GM12891 (cell line): Measurements from ENCODE around the gene CCDC66.

Experiments used
- PAX5 ChIP-seq: IDR thresholded peaks from 2 replicates; pipeline ENCODE4 v1.6.1; 2011; ENCODE audit warnings: low read length, moderate library complexity, mild to moderate bottlenecking; ENCODE audit not compliant: insufficient read depth, severe bottlenecking
- POLR2A ChIP-seq: IDR thresholded peaks from 2 replicates; pipeline ENCODE4 v1.6.1; 2011; ENCODE audit warnings: low read depth, low read length, control low read depth
- POLR2AphosphoS5 ChIP-seq: IDR thresholded peaks from 2 replicates; pipeline ENCODE4 v1.6.1; 2011; ENCODE audit warnings: low read depth, low read length, control low read depth
- POU2F2 ChIP-seq: IDR thresholded peaks from 2 replicates; pipeline ENCODE4 v1.6.1; 2011; ENCODE audit warnings: low read depth, mild to moderate bottlenecking, control low read depth, low read length, moderate library complexity
- TAF1 ChIP-seq: IDR thresholded peaks from 2 replicates; pipeline ENCODE4 v1.6.1; 2011; ENCODE audit warnings: low read depth, low read length, control low read depth

DNA sequence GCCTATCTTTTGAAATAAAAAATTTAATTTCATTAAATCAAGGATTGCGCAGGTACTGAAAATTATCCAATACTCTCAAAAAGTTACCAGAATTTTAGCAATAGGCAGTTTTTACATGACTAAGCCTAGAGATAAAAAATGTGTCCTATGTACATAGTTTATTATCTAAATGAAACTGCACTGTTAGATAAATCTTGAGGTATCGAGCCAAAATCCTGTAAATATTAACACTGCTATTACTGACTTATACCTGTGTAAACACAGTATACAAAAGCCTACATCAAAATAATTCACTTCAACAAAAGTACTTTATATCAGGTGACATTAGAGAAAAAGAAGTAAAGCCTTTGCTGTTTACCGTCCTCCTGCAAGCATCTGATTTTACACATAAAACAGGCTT, 65.4 kb downstream of the CCDC66 start:
- TF ChIP-seq POLR2A (no peak), TAF1 (no peak), POU2F2 (no peak), POLR2AphosphoS5 (no peak), PAX5 (no peak)
